ENCODE data around the gene UBE2U.

The UBE2U gene

DNA sequence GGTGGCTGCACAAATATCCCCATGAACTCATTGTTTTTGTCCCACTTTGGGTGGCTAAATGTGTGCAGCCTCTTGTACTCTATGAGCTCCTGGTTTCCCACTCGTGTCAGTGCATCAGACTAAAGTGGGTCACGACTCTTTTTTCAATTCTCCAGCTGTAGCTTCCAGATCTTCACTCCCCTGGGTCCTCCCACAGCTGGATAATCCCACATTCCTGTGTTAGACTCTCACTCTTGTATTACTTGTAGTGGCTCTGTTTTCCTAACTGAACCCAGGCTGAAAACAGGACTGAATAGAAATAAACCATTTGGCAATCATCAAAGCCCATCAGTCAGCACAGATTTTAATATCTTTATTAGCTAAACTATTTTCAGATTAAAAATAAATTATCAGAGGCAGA, 60.4 kb downstream of the UBE2U start:
- no peak overlapping the region for H3K4me3 ChIP-seq (ENCODE audit: low read depth, low read length)
- TF ChIP-seq ZNF433 (tag by site-specific recombination; IDR thresholded peaks at IDR 0.05; ENCODE audit: low read depth) (no peak), ZNF138 (tag by site-specific recombination; IDR thresholded peaks at IDR 0.05; ENCODE audit: borderline replicate concordance) (no peak), ZNF830 (tag by site-specific recombination; IDR thresholded peaks at IDR 0.05; ENCODE audit: low read depth) (no peak), BCL11A (tag by site-specific recombination; IDR thresholded peaks at IDR 0.05; ENCODE audit: low read depth) (no peak), ZNF302 (tag by site-specific recombination; IDR thresholded peaks at IDR 0.05; ENCODE audit: low read depth) (no peak), SALL2 (tag by site-specific recombination; IDR thresholded peaks at IDR 0.05; ENCODE audit: borderline replicate concordance) (no peak), ZNF398 (tag by site-specific recombination; IDR thresholded peaks at IDR 0.05) (no peak), ZNF585B (tag by site-specific recombination; IDR thresholded peaks at IDR 0.05) (no peak), HIC1 (tag by site-specific recombination; IDR thresholded peaks at IDR 0.05) (no peak), ZFP37 (tag by site-specific recombination; IDR thresholded peaks at IDR 0.05) (no peak), ZNF549 (tag by site-specific recombination; IDR thresholded peaks at IDR 0.05) (no peak), ZNF777 (tag by site-specific recombination; IDR thresholded peaks at IDR 0.05; ENCODE audit: borderline replicate concordance) (no peak), KLF9 (tag by site-specific recombination; IDR thresholded peaks at IDR 0.05; ENCODE audit: low read depth) (no peak), MEIS1 (CRISPR knock-in tag; IDR thresholded peaks at IDR 0.05; ENCODE audit: borderline replicate concordance) (no peak), ZNF621 (tag by site-specific recombination; IDR thresholded peaks at IDR 0.05) (no peak), ZNF223 (tag by site-specific recombination; IDR thresholded peaks at IDR 0.05) (no peak), ZSCAN16 (tag by site-specific recombination; IDR thresholded peaks at IDR 0.05) (no peak)
- TF ChIP-seq, protein P1, sequence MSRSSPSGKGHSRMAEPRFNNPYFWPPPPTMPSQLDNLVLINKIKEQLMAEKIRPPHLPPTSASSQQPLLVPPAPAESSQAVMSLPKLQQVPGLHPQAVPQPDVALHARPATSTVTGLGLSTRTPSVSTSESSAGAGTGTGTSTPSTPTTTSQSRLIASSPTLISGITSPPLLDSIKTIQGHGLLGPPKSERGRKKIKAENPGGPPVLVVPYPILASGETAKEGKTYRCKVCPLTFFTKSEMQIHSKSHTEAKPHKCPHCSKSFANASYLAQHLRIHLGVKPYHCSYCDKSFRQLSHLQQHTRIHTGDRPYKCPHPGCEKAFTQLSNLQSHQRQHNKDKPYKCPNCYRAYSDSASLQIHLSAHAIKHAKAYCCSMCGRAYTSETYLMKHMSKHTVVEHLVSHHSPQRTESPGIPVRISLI (tag by site-specific recombination; IDR thresholded peaks at IDR 0.05): no peak
- CTCF ChIA-PET: interaction anchor here (1.5 kb wide), 1 partner anchor 561 kb away, joined by 8 read pairs; no protein-coding TSS in a partner anchor
- H3K9me3 ChIP-seq (ENCODE audit: control insufficient read depth, insufficient read depth, low read depth, low read length): no peaks in the 10 kb centered on the region
- H3K4me1 ChIP-seq (ENCODE audit: control insufficient read depth, insufficient read depth, low read length): no peaks in the 10 kb centered on the region
- no peaks in the 10 kb centered on the region for H3K36me3 ChIP-seq (ENCODE audit: control insufficient read depth in 2 of 2, insufficient read depth in 1 of 2, low read length in 2 of 2)
- POLR2A ChIA-PET: no interaction called here
- no peak overlapping the region for H3K27ac ChIP-seq (ENCODE audit: extremely low read depth, low read depth, low read length)

- Histone ChIP-seq H3K9me3 (ENCODE audit: control insufficient read depth, insufficient read depth, low read depth, low read length) (no peaks in the 10 kb centered on the region), H3K4me3 (ENCODE audit: low read depth, low read length) (no peak overlapping the region), H3K27ac (ENCODE audit: extremely low read depth, low read depth, low read length) (no peak overlapping the region), H3K4me1 (ENCODE audit: control insufficient read depth, insufficient read depth, low read length) (no peaks in the 10 kb centered on the region), H3K36me3 (ENCODE audit: control insufficient read depth in 2 of 2, insufficient read depth in 1 of 2, low read length in 2 of 2) (no peaks in the 10 kb centered on the region)
- TF ChIP-seq ZNF571 (tag by site-specific recombination; IDR thresholded peaks at IDR 0.05) (no peak), ZSCAN16 (tag by site-specific recombination; IDR thresholded peaks at IDR 0.05) (no peak), ZBTB26 (tag by site-specific recombination; optimal IDR thresholded peaks at IDR 0.05) (no peak)
- POLR2A ChIA-PET: no interaction called here
- CTCF ChIA-PET: interaction anchor here (1.6 kb wide), 1 partner anchor 558 kb away, joined by 3 read pairs; no protein-coding TSS in a partner anchor
These were observed 61.7 kb downstream of the UBE2U start for GRCh38 chr1:64265141-64265540.
